SK-N-MC (cell line): ENCODE measurements around the gene CUEDC2.

Experiments
- DNase-seq: peaks from one replicate; pipeline ENCODE4 v3.0.0-alpha.2; 2011; ENCODE audit warnings: low read depth, low spot score
- H3K27ac ChIP-seq: fragments of 200-600 bp; sonication (generic); 2 replicates; pipeline ENCODE4 v1.5.1; 2016; ENCODE audit warnings: mixed run types
- H3K36me3 ChIP-seq: fragments of 200-600 bp; sonication (generic); 2 replicates; pipeline ENCODE4 v1.6.1; 2017; ENCODE audit warnings: antibody characterized with exemption, low read length, mixed read lengths; ENCODE audit not compliant: insufficient read depth
- H3K4me3 ChIP-seq: fragments of 200-600 bp; sonication (generic); 2 replicates; pipeline ENCODE4 v1.5.1; 2016
- H3K9ac ChIP-seq: fragments of 200-600 bp; sonication (generic); 2 replicates; pipeline ENCODE4 v1.8.0; 2017; ENCODE audit warnings: mixed run types, mixed read lengths; ENCODE audit not compliant: insufficient read length
- H3K9me3 ChIP-seq: fragments of 200-600 bp; sonication (generic); 2 replicates; pipeline ENCODE4 v1.6.1; 2017; ENCODE audit warnings: low read depth, mild to moderate bottlenecking, antibody characterized with exemption, low read length, moderate library complexity, mixed read lengths
- EZH2 ChIP-seq: fragments of 200-600 bp; sonication (generic); IDR thresholded peaks from one replicate; pipeline ENCODE4 v1.6.1; 2017; ENCODE audit warnings: antibody characterized with exemption
- FOXP2 ChIP-seq: optimal IDR thresholded peaks from 2 replicates; pipeline ENCODE3; 2011; ENCODE audit warnings: mild to moderate bottlenecking, moderate library complexity; ENCODE audit not compliant: insufficient read depth; ENCODE audit errors: extremely low read length, control extremely low read depth
- POLR2AphosphoS5 ChIP-seq: IDR thresholded peaks from 2 replicates; pipeline ENCODE4 v1.6.1; 2012; ENCODE audit warnings: mild to moderate bottlenecking, low read depth, low read length, borderline replicate concordance

Gene CUEDC2

GRCh38 chr10:102419269-102420180, 12.8 kb downstream of the CUEDC2 start:
- Histone ChIP-seq H3K36me3 (no peaks in the 10 kb centered on the region), H3K27ac (no peak overlapping the region), H3K9me3 (no peaks in the 10 kb centered on the region), H3K4me3 (peak overlapping the region; percentile 90), H3K9ac (no peak overlapping the region)
- no peak for TF ChIP-seq EZH2
- DNase-seq: no peak

DNA sequence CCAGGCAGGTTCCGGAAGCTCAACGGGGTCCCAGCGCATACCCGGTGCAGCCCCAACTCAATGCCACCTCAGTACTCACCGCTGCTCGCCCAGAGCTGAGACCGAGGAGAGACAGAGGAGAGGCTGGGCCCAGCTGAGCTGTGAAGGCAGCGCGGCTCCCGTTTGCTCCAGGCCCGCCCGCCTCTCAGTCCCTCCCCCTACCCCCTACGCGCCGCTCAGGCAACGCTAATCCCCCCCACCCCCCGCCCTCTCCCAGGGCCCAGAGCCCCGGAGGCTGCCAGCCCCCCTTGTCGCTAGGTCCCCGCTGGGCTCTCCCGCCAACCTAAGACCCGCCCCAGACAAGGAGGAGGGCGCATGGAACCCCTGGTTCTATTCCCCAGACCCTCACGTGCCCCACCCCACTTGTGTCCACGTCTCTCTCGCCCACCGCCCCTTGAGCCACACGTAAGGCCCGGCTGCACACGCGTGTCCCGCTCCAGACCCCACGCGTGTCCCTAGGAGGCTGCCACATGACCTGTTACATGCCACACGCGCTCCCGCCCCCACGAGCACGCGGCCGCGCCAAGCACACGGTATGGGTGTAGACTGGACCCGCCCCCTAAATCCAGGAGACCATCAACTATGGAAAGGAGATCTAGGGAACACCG, 13.6 kb downstream of the CUEDC2 start, which contains the start of gene PSD:
PSD (minus strand) TSS at position 164 of the 647 bp plus-strand sequence. CDS start 1,747 bp downstream, outside the sequence.
- Histone ChIP-seq H3K4me3 (peak within 1 kb of the TSS; percentile 90), H3K27ac (no peak within 1 kb of the TSS), H3K36me3 (no peaks in the 10 kb centered on the region), H3K9ac (no peak within 1 kb of the TSS), H3K9me3 (no peaks in the 10 kb centered on the region)
- DNase-seq: no peak
- TF ChIP-seq FOXP2 (no peak), POLR2AphosphoS5 (no peak), EZH2 (no peak)

DNA sequence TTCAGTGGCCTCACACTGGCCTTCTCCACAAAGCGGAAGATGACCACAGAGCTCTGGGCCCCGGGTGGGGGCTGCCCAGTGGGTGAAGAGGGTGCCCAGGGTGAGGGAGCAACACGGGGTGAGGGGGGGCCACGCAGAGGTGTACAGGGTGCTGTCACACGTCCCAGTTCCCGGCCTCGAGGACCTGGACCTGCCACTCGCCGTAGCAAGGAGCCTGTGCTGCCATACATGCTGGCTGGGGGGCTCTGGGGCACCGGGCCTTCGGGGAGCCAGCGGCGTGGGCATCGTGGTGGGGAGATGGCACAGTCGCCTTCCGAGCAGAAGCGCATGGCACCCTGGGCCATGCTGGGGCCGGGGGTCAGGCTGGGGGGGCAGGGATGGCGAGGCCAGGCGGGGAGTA, 15.7 kb downstream of the CUEDC2 start:
- no peaks in the 10 kb centered on the region for H3K9me3 ChIP-seq
- no peak for TF ChIP-seq POLR2AphosphoS5
- TF ChIP-seq EZH2: no peak
- TF ChIP-seq FOXP2: no peak
- no peak overlapping the region for H3K27ac ChIP-seq
- H3K4me3 ChIP-seq: no peak overlapping the region
- no peaks in the 10 kb centered on the region for H3K36me3 ChIP-seq
- no peak for DNase-seq
- H3K9ac ChIP-seq: no peak overlapping the region

DNA sequence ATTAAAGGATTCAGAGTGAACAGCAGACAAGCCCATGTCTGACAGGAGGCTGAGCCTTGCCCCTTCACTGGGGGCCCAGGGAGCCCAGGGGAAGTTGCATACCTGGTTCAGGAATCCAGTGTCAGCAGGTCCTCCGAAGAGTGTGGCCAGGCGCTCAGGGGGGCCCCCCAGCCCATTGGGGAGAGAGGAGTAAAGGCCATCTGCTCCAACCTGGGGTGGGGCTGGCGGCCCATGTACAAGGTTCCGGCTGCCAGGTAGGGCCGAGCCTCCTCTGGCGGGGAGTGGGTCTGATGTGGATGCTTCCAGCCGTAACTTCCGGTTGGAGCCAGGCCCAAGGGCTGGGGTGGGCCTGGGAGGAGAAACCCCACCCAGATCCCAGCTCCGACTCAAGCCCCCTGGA, 16.1 kb downstream of the CUEDC2 start:
- no peak for DNase-seq
- Histone ChIP-seq H3K36me3 (no peaks in the 10 kb centered on the region), H3K9me3 (no peaks in the 10 kb centered on the region), H3K9ac (no peak overlapping the region), H3K27ac (no peak overlapping the region), H3K4me3 (no peak overlapping the region)
- no peak for TF ChIP-seq POLR2AphosphoS5
- TF ChIP-seq FOXP2: no peak
- no peak for TF ChIP-seq EZH2

GRCh38 chr10:102414749-102415148, 17.6 kb downstream of the CUEDC2 start:
- TF ChIP-seq EZH2 (no peak), POLR2AphosphoS5 (no peak)
- Histone ChIP-seq H3K4me3 (no peak overlapping the region), H3K36me3 (no peaks in the 10 kb centered on the region), H3K9me3 (no peaks in the 10 kb centered on the region), H3K27ac (no peak overlapping the region), H3K9ac (no peak overlapping the region)
- DNase-seq: no peak

DNA sequence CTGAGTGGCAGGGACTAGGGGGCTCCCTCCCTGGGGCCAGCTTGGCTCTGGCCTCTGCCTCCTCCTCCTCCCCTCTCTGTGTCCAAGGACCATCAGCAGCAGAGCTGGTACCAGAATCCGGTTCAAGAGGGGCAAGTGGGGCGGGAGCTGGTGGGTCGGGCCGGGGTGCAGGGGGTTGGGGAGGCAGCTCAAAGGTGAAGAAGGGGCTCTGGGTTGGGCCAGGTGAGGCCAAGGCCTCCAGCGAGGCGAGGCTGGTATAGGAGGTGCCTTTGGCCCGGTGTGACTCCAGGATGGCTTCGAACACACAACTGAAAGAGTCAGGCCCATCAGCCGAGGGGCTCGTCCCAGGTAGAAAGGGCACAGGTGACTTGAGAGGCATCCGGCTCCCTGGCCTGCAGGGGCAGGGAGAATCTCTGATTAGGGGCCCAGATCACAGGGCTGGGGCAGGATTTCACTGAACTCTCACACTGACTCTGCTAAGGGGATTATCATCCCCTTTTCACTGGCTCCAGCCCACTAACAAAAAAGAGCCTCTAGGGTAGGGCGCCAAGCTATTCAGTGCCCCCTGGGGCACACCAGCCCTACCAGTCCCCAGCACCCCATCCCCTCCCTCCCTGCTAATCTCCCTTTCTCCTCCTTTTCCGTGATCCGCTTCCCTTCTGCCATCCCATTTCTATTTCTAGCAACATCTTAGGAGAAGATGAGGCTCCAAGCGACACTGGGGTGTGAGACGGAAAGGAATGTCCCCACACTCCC, 18.4 kb downstream of the CUEDC2 start:
- Histone ChIP-seq H3K27ac (no peak overlapping the region), H3K9ac (no peak overlapping the region), H3K36me3 (no peaks in the 10 kb centered on the region), H3K9me3 (no peaks in the 10 kb centered on the region), H3K4me3 (no peak overlapping the region)
- DNase-seq: no peak
- TF ChIP-seq POLR2AphosphoS5: no peak

DNA sequence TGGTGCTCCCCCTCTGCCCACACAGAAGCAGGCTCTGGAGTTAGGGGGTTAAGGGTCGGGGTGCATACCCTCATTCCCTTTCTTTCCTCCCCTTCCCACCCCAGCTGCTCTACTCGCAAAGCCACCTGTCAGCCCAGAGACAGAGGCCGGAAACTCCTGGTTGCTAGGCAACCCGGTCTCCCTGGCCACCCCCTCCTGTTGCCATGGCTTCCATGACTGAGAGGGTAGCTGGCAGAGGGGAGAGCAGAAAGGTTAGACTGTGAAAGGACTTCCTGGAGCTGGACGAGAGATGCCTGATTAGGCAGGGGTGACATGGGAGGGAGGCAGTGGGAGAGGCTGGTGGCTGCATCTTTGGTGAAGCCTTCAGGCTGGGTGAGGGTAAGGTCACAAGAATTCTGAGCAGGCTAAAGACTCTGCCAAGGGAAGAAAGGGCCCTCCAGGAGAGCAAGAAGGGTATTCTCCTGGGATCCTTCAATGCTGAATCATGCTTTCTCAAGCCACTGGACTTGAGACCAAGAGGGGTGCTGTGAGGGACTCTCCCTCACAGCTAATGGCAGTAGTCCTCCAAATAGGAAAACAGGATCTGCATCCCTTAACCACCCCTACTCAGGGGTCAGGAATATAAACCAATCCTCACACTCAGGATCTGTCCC, 19.2 kb downstream of the CUEDC2 start:
- Histone ChIP-seq H3K27ac (no peak overlapping the region), H3K9ac (no peak overlapping the region), H3K4me3 (no peak overlapping the region), H3K9me3 (no peaks in the 10 kb centered on the region), H3K36me3 (no peaks in the 10 kb centered on the region)
- TF ChIP-seq EZH2 (no peak), FOXP2 (no peak), POLR2AphosphoS5 (no peak)
- DNase-seq: no peak

- Histone ChIP-seq H3K9me3 (no peaks in the 10 kb centered on the region), H3K27ac (no peak overlapping the region), H3K4me3 (no peak overlapping the region), H3K36me3 (no peaks in the 10 kb centered on the region), H3K9ac (no peak overlapping the region)
- no peak for TF ChIP-seq POLR2AphosphoS5
- no peak for TF ChIP-seq EZH2
- TF ChIP-seq FOXP2: no peak
- no peak for DNase-seq
Measured at GRCh38 chr10:102412293-102412692, 20.1 kb downstream of the CUEDC2 start.
